Retinal pigment epithelial cell (primary cell): ENCODE results near the gene PAFAH1B1.

Source experiments
- DNase-seq: peaks from one replicate; pipeline ENCODE4 v3.0.0-alpha.2; 2010; ENCODE audit warnings: low read depth
- H3K4me3 ChIP-seq: 2 replicates; pipeline ENCODE4 v1.5.1; 2011; ENCODE audit warnings: mild to moderate bottlenecking, low read length, control low read depth, moderate library complexity
- CTCF ChIP-seq: conservative IDR thresholded peaks from 2 replicates; pipeline ENCODE4 v1.5.1; 2011; ENCODE audit warnings: low read depth, low read length, control low read depth, inconsistent platforms

Gene PAFAH1B1

GRCh38 chr17:2631211-2631610 is 37.8 kb downstream of the PAFAH1B1 start:
- TF ChIP-seq CTCF, result no peak
- DNase-seq, result no peak
- no peak overlapping the region for H3K4me3 ChIP-seq

DNA sequence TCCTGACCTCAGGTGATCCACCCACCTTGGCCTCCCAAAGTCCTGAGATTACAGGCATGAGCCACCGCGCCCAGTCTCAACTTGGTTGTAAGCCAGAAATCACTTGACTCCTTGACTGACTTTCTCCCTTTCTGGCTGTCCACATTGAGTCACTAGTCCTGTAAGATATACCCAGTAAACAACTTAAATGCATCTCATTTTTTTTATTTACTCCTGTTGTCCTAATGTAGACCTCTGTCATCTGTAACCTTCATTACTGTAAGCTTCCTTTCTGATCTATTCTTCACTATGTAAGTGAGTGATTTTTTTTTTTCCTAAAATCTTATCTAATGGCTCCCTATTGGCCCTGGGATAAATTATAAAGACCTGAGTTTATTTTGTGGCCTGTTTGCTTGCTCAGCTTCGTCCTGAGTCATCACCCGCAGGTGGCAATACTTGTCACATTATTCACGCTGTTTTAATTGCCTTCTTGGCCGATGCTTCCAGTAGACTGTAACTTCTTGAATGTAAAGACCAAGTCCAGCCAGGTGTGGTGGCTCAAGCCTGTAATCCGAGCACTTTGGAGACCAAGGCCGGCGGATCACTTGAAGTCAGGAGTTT is 41.0 kb downstream of the PAFAH1B1 start:
- H3K4me3 ChIP-seq, result no peak overlapping the region
- DNase-seq, result peak; percentile 23
- no peak for TF ChIP-seq CTCF

DNA sequence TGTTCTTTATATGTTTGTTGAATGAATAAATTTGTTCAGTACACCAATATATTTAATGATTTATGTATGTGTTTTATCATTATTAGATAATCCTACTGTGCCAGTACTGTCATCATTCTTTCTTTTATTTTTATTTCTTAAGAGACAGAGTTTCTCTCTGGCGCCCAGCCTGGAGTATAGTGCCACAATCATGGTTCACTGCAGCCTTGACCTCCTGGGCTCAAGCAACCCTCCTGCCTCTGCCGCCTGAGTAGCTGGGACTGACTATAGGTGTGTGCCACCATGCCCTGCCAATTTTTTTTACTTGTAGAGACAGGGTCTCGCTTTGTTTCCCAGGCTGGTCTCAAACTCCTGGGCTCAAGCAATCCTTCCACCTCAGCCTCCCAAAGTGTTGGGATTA is 41.8 kb downstream of the PAFAH1B1 start:
- no peak overlapping the region for H3K4me3 ChIP-seq
- TF ChIP-seq CTCF, result no peak
- DNase-seq, result no peak

DNA sequence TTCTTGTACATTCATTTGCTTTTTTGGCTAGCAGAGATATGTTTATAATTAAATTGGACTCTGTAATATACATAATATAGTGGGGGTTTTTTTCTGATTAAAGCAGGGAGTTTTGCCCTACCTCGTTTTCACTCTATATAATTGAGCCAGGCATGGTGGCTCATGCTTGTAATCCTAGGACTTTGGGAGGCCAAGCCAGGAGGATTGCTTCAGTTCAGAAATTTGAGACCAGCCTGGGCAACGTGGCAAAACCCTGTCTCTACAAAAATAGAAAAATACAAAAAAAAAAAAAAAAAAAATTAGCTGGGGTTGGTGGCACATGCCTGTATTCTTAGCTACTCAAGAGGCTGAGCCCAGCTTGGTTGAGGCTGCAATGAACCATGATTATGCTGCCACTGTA is 42.2 kb downstream of the PAFAH1B1 start:
- no peak for TF ChIP-seq CTCF
- DNase-seq, result no peak
- no peak overlapping the region for H3K4me3 ChIP-seq

DNA sequence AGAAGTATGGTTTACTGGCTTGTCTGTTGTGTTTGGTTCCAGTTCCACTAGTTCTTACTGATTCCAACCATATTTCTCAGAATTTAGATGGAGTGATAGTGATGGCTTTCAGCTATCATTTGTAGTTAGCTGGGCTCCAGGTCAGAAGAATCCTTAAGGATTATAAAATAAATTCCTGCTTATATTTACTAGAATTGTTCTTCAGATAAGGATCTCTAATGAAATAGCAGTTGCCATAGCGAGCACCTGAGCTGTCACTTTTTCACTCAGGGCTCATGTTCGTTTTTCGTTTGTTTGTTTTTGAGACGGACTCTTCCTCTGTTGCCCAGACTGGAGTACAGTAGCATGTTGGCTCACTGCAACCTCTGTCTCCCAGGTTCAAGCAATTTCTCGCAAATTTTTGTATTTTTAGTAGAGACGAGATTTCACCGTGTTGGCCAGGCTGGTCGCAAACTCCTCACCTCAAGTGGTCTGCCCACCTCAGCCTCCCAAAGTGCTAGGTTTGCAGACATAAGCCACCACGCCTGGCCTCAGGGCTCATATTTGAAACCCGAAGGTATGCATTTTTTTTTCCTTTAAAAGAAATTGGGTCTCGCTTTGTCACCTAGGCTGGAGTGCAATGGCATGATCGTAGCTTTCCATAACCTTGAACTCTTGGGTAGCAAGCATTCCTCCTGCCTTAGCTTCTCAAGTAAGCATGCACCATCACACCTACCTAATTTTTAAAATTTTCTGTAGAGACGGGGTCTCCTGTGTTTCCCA is 42.9 kb downstream of the PAFAH1B1 start:
- TF ChIP-seq CTCF, result no peak

GRCh38 chr17:2637422-2637821 is 44.0 kb downstream of the PAFAH1B1 start:
- no peak for DNase-seq
- H3K4me3 ChIP-seq, result no peak overlapping the region
- no peak for TF ChIP-seq CTCF

More for the DNA sequence above, 42.9 kb downstream of the PAFAH1B1 start:
- no peak for DNase-seq
- H3K4me3 ChIP-seq, result no peak overlapping the region

DNA sequence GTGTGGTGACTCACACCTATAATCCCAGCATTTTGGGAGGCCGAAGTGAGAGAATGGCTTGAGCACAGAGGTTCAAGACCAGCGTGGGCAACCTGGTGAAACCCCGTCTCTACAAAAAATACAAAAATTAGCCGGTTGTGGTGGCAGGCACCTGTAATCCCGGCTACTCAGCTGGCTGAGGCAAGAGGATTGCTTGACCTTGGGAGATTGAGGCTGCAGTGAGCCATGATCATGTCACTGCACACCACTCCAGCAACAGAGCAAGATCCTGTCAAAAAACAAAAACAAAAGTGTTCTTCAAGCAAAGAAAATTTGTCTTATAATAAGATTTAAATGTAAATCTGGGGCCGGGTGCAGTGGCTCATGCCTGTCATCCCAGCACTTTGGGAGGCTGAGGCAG is 51.5 kb downstream of the PAFAH1B1 start:
- TF ChIP-seq CTCF, result no peak
- no peak overlapping the region for H3K4me3 ChIP-seq
- no peak for DNase-seq
